Dermis microvascular lymphatic vessel endothelial cell (primary cell): Measurements from ENCODE around the gene TANGO2. TPM values are rescaled to one million over a fixed set of nuclear protein-coding genes. Genes with fewer than 3 reads are reported as not detected.

Experiments used
- DNase-seq, 2 donors: peaks; one replicate each; pipeline versions ENCODE4 v3.0.0 to v3.0.0-alpha.2; 2010; ENCODE audit warnings: low read depth in 2 of 2
- total RNA-seq: library from RNA; depleted of rRNA; stranded (reverse); fragments of >200 nt; gene quantifications from 2 replicates; pipeline ENCODE4 v1.2.1, GENCODE V29; 2014

Gene TANGO2
- total RNA-seq, 1 donor from 2014 or later: 40.1 TPM

DNA sequence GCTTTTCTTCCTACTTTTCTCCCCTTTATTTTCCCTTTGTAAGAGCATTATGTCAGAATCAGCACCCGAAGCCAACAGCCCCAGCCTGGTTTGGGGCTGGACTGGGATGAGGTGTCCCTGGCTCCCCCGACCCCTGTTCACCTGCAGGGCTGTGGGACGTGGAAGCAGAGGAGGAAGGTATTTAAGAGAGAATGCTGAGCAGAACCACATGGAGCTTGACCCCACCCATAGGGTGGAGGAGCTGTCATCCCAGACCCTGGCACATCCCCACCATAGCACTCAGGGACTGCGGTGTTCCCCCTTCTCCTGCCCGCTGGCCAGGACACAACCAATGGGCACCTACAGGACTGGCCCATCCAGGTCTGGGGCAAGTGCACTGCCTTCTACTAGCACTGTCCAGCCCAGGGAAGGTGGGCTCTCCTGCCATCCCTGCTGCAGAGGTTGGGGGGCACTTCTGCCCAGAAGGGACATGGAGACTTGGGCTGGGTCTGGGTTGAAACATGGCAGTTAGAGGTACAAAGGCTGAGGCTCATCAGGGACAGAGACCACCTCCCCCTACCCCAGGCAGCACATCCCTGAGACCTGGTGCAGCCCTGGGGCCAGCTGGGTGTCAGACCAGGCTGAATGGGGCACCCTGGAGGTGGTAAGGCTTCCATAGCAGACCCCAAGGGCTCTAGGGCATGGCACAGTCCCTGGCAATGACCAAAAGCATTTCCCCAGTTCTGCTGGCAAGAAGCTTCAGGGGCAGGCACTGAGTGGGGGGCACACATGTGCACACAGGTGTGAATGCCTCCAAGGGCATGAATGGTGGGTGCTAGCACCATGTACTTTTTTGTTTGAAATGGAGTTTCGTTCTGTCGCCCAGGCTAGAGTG, 19.7 kb downstream of the TANGO2 start:
- DNase-seq: no peak

DNA sequence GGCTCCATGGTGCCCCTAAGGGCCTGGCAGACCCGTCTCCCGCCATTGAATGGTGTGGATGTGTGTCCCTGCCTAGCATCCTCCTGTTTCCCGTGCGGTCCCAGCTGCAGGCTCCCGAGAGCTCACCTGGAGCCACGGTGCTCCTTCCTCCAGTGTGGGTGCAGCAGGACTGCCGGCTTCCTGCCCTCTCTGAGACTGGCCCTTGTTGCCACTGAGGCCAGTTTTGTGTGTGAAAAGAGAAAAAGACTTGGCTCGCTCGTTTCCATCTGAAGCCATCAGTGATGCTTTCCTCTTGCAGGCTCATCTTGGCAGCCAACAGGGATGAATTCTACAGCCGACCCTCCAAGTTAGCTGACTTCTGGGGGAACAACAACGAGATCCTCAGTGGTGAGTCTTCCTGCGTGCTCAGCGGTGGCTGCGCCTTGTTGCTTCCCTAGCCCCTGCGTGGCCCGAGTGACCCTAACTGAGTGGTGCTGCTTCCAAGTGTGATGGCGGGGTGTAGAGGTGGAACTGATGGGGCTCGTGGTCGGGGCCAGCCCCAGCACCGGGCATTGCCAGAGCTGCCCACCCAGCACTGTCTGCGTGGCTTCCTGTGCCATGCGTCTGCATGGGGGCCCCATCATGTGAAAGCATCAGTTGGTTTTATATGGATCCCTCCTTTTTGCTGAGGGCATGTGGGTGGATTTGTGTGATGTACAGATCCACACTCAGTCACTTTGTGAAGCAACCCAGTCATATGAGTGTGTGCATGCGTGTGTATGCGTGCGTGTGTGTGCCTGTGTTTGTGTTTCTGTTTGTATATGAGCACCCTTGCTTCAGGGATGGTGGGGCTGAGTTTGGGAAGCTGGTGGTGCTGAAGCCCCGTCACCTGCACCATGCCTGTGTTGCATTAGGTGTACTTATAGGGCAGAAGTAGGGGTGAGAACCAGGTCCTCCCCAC, 22.4 kb downstream of the TANGO2 start:
- DNase-seq: no peak

DNA sequence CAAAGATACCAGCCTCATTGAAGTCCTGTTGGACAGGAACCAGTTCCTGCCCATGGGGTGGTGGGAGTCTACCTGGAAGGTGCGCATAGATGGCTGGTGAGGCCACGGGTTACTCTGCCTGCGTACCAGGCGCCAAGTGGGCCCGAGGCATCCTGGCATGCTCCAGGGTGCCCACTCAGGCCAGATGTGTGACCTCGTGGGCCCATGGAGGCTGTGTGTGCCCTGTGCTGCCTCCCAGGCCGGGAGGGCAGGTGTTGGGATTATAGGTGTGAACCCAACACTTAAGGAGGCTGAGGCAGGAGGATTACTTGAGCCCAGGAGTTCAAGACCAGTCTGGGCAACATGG, 23.1 kb downstream of the TANGO2 start:
- DNase-seq: no peak

DNA sequence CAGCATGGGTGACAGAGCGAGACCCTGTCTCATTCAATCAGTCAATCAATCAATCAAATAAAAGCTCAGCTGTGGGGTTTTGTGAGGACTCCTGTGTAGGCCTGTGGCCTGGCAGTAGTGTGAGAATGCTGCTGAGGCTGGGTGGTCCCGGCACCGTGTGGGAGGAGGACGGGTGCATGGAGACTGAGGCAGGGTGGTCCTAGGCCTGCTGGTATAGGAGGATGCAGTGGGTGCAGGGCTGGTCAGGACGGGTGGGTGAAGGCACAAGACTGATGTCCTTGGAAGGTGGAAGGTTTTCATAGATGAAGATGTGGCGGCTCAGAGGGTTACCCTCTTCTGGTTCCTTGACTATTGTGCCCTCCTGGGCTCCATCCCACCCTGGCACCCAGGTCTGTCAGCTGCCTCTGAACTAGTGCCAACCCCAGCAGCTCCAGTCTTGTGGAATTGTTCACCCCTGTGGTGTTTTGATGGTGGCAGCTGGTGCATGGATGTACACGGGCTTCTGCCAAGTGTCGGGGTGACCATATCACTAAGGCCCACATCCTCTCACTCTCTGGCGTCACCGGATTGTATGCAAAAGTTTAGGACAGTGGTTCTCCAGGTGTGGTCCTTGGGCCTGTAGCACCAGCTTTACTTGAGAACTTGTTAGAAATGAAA, 23.7 kb downstream of the TANGO2 start:
- no peak for DNase-seq

DNA sequence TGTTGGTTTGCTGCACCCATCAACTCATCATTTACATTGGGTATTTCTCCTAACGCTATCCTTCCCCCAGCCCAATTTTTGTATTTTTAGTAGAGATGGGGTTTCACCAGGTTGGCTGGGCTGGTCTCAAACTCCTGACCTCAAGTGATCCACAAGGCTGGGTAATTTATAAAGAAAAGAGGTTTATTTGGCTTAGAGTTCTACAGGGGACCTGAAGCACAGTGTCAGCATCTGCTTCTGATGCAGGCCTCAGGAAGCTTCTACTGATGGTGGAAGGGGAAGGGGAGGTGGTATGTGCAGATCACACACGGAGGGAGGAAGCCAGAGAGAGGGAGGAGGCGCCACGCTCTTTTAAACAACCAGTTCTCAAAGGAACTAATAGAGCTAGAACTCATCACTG, 25.8 kb downstream of the TANGO2 start:
- DNase-seq: no peak

DNA sequence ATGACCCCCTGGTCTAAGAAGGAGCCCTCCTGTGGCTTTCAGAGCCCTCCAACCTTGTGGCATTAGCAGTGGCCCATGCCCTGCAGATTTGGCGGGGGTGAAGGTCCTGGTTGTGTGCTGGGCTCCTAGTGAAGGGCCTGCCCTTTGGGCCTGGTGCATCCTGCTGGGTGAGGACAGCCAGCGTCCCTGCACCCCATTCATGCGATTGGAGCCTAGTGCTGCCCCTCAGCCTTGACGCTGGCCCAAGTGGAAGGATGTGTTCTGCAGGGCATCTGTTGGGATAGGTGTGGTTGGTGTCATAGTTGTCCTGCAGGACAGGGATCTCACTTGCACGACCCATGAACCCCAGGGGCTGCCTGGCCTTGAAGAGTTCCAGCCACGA, 31.0 kb downstream of the TANGO2 start:
- DNase-seq: no peak

DNA sequence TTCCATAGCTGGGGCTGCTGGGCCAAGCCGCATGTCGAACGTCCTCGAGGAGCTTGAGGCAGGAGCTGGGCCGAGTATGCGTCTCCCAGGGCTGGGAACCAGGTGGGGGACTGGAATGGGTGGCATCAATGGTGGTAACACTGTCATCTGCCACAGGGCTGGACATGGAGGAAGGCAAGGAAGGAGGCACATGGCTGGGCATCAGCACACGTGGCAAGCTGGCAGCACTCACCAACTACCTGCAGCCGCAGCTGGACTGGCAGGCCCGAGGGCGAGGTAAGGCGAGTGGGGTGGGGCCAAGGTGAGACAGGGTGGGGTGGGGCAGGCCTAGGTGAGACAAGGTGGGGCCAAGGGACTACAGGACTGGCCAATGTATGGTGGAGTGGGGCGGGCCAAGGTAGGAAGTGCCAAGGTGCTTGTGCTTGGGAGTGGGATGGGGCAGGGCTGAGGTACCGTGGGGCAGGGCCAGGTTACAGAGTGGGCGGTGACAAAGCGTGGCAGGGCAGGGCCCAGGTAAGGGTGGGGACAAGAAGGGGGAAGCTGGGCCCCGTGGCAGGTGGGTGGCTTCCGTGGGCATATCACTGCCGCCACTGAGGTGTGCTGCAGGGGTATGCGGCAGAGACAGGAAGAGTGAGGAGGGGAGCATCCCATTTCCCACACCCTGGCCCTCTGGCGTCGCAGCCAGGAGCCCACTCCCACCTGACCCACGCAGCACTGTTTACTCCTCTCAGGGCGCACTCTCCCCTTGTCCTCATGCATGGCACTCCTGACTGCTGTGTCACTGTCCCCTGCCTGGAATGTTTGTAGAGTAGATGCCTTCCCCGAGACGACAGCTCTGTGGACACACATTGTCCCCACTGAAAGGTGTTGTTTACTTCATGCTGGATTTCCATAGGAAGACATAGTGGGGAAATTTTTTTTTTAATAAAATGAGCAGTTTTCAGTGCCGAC, 31.7 kb downstream of the TANGO2 start:
- no peak for DNase-seq

DNA sequence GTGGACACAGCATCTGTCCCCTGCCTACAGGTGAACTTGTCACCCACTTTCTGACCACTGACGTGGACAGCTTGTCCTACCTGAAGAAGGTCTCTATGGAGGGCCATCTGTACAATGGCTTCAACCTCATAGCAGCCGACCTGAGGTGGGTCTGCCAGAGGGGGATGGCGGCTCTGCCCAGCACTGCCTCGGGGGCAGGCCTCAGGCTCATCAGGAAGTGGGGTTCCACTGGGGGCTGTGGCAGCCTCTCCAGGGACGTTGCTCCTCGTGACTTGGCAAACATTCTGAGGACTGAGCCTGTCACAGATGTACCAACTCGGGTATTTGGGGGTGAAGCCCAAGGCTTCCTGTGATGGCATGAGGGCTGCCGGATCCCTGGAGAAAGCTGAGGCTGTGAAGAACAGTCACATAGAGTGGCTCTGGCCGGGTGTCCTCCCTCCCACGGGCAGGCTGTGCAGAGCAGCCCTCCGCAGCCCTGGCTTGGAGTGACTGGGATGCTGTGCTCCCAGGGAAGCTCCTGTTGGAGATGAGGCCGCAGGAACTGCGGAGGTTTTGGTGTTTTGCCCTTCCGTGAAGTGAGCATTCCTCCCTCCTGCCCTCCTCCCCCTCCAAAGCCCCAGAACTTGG, 32.6 kb downstream of the TANGO2 start:
- no peak for DNase-seq

DNA sequence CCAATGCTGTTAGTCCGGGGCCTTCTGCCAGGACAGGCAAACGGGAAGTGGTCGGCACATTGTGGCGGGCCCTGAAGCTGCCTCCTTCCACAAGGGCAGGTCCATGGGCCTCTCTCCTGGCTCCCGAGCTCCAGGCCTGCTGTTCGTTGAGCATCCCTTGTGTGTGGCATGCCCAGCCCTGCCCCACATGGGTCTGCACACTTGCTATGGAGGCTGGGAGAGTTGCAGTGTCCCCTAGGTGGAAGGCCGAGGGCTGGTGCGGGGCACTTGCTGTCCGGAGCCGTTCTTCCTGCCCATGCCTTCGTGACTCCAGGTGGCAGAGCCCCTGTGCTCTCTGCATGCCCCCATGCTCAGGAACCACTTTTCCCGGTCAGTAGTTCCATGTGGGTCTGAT, 33.1 kb downstream of the TANGO2 start:
- no peak for DNase-seq

DNA sequence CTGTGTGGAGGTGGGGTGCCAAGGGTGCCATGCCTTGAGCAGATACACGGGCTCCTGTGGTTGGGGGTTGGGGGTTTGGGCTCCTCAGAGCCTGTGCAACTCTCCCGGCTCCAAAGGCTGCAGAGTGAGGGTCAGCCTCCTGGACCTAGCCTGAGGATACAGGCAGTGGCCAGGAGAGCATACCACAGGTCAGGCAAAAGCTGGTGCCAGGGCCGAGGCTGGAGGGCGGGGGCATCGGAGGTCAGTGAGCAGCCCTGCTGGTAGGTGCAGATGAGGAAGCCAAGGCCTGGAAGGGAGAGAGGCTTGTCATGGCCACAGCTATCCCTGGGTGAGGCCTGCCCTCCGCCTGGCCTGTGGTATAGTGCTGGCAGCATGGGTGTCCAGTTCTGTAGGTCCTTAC, 33.6 kb downstream of the TANGO2 start:
- no peak for DNase-seq

DNA sequence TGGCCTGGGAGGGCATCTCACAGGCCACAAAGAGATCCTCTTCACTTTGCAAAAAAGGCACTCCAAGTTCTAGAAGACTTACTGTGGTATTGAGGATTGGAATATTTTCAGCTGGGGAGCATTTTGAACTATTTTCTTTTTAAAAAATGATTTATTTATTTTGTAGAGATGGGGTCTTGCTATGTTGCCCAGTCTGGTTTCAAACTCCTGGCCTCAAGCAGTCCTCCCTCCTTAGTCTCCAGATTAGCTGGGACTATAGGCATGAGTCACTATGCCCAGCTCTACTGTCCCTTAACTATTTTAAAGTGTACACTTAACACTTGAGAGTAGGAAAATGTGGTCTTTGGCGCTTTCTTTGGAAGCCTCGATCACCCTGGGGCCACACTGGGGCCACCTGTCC, 34.2 kb downstream of the TANGO2 start:
- DNase-seq: no peak

DNA sequence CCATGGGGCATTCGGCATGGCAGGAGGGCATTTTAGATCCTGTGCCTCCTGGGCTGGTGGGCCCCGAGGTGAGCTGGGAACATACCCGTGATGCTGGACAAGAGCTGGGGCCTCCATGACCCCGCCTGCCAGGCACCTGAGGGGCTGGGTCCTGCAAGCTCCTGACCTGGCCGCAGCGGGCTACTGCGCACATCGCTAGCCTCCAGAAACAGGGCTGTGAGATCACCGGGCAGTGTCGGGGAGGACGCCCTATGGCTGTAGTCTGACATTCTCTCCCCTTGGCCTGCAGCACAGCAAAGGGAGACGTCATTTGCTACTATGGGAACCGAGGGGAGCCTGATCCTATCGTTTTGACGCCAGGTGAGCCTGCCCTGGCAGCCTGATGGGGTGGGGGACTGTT, 34.7 kb downstream of the TANGO2 start:
- no peak for DNase-seq

DNA sequence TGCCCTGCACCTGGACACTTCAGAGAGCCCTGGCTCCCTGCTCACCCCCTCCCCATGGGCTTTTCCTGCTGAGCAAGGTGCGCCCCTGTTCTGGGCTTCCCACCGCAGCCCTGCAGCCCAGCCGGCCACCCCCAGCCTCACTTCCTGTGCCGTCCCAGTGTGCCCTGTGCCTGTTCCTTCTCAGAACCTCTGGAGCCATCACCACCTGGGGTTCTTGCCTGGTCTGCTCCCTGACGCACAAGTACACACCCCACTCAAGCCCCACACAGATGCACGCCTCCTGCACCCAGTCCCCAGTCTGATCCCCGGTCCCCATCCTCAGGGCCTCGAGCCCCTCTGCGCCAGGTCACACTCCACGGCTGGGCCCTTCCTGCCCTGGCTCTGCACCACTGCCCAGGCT, 35.3 kb downstream of the TANGO2 start:
- DNase-seq: no peak

DNA sequence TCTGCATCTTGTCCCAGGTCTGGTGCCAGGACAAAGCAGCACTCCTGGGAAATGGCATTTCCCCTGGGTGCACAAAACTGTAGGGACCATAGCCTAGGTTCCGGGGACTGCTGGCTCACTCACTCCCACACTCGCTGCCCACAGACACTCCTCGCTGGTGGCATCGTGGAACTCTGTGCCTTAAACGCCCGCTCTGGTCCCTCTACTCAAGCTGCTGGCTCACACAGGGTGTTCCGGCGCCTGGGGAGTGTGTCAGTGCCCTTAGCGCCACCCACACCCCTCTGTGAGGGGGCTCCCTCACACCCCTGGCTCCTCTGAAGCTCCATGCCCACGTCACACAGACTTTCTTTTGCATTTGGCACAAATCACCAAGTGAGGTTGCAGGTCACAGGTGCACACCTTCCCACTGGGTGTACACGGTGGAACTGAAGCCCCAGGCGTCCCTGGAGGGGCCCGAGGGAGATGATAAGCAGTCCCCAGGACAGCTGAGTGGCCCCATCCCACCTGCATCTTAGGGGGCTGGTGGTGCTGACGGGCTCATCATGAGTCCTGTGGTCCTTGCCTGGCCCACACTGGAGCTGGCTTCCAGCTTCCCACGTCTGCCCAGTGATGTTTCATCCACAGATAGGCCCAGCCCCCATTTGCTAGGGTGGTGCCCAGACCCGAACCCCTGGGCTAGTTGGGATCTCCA, 35.9 kb downstream of the TANGO2 start:
- DNase-seq: no peak

DNA sequence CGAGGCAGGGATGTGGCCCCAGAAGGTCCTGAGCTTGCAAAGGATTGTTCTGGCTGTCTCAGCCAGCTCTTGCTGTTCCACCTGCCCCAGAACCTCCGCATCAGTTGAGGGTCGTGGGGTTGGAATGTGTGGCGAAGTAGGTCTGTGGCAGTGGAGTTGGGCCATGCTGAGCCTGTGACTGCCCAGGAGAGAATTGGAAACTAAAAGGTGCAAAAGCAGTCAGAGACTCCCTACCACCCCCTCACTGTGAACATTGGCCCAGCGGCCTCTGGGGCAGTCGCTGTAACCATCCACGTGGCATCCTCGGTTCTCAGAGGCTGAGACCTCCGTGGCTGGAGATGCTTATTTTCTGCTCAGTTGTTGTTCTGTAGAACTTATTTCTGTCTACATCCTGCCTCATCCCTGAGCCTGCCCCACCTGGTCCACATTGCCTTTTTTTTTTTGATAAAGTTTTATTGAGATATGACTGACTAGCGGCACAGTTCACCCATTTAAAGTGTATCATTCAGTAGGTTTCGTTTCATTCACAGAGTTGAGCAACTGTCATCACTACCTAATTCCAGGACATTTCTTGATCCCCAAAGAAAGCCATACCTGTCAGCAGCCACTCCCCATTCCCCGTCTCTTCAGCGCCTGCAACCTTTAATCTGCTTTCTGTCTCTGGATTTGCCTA, 36.8 kb downstream of the TANGO2 start:
- no peak for DNase-seq

DNA sequence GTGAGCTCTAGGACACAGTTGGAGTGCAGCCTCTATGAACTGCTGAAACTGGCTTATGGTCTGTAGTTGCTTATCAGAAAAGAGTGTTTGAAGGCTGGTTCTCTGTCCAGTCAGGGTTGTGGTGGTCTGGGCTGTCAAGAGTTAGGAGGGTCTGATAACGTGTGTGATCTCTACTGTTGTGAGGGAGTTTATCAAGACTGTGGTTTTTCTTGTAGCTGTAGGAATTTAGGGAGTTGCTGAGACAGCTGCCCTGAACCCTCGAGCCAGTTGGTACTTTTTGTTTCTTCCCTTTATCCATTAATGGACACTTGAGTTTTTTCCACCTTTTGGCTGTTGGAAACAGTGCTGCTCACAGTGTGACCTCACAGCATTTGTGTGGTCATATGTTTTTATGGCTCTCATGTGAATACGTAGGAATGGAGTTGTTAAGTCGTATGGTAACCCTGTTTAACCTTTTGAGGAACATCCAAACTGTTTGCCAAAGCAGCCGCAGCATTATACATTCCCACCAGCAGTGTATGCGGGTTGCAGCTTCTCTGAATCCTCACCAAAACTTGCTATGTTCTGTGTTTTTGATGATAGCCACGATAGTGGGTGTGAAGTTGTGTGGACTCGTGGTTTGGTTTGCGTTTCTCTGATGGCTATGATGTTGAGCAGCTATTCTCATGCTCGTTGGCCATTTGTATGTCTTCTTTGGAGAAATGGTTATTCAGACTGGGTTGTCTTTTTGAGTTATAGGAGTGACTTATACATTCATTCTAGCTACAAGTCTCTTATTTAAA, 38.3 kb downstream of the TANGO2 start:
- DNase-seq: no peak

DNA sequence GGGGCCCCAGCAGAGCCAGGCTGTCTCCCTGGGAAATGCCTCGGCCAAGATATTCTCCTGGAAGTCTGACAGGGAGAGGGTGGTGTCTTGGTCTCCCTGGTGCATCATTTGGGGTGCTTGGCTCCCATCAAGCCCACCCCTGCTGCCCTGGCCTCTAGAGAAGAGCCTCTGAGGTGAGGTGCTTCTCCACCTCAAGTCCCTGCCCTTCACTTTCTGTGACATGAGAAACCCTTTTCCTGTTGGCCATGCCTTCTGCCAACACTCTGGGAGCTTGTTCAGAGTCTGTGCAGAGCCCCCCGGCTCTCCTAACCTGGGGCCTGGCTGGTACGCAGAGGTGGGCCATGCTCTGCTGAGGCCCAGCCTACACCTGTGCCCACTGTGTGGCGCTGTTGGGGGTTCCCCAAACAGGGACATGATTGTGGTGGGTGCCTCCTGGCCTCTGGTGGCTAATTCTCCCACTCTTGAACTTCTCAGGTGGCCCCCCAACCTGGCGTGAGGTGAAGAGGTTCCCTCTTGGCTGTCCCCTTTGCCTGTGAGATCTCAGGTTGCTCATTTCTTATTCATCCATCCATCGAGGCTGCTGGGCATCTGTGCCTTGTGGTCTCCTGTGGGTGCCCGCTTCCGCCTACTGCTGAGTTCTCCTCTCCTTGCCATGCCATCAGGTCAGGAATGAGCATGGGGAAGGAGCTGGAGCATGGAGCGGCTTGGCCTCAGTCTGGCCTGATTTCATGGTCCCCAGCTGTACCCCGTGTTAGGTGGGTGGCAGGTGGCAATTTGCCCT, 40.0 kb downstream of the TANGO2 start:
- no peak for DNase-seq

DNA sequence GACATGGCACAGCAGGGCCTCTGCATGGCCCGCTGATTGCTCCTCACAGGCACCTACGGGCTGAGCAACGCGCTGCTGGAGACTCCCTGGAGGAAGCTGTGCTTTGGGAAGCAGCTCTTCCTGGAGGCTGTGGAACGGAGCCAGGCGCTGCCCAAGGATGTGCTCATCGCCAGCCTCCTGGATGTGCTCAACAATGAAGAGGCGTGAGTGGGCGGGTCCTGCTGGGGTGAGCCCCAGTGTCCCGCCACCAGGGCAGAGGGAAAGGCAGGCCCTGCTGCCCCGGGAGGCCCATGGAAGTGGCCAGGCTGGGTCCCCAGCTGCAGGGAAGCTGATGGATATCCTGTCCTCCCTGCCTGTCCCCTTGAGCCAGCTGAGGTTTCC, 40.6 kb downstream of the TANGO2 start:
- DNase-seq: peak in 1 of 2 donors; percentile 71
